Peyer's patch (tissue), 4 donors: ENCODE results near the gene DNAJA1. TPM values are rescaled to one million over a fixed set of nuclear protein-coding genes. Genes with fewer than 3 reads are reported as not detected.
"Not testable (repeated sequence)": the region's sequence is repeated elsewhere in the genome, so short reads cannot be mapped to it uniquely, and the experiment has no call there.

Experiments used
- DNase-seq, 3 donors: peaks; one replicate each; pipeline ENCODE4 v3.0.0-alpha.2; 2017 to 2019
- H3K27ac ChIP-seq, 4 donors: fragments of 200-600 bp; sonication (generic); one replicate each; pipeline ENCODE4 v1.5.1; 2016 to 2019
- H3K27me3 ChIP-seq, 2 donors: fragments of 200-600 bp; sonication (generic); one replicate each; pipeline ENCODE4 v1.5.1; 2019
- H3K36me3 ChIP-seq, 3 donors: fragments of 200-600 bp; sonication (generic); one replicate each; pipeline ENCODE4 v1.5.1; 2016 to 2019
- H3K4me1 ChIP-seq, 4 donors: fragments of 200-600 bp; sonication (generic); one replicate each; pipeline ENCODE4 v1.5.1; 2016 to 2019
- H3K4me3 ChIP-seq, 4 donors: fragments of 200-600 bp; sonication (generic); 1 replicate in 3 of 4; 2 replicates in 1 of 4; pipeline ENCODE4 v1.5.1; 2016 to 2019; ENCODE audit warnings: mild to moderate bottlenecking in 1 of 4
- H3K9me3 ChIP-seq, 4 donors: fragments of 200-600 bp; sonication (generic); one replicate each; pipeline ENCODE4 v1.5.1; 2016 to 2019; ENCODE audit warnings: mild to moderate bottlenecking in 1 of 4
- POLR2A ChIP-seq, 2 donors: fragments of 450-650 bp; IDR thresholded peaks; one replicate each; pipeline ENCODE4 v1.5.1; 2017; ENCODE audit warnings: antibody characterized with exemption in 2 of 2, mild to moderate bottlenecking in 2 of 2, moderate library complexity in 2 of 2
- total RNA-seq, 4 donors: library from RNA; depleted of rRNA; stranded (reverse); fragments of >200 nt; gene quantifications; one replicate each; pipeline ENCODE4 v1.1.0, GENCODE V29; 2016
- TF ChIP-seq, protein P1 (sequence below), 6 experiments: fragments of 450-650 bp in 4 of 6; fragments of 200-600 bp in 2 of 6; sonication (generic) in 1 of 6; IDR thresholded peaks; one replicate each; pipeline ENCODE4 v1.5.1; 2017 to 2019; ENCODE audit warnings: antibody characterized with exemption in 6 of 6, mild to moderate bottlenecking in 3 of 6, moderate library complexity in 1 of 6

DNAJA1 gene
- total RNA-seq, 4 donors from 2014 or later, result 13.9 to 47.7 (median 43.5) TPM

DNA sequence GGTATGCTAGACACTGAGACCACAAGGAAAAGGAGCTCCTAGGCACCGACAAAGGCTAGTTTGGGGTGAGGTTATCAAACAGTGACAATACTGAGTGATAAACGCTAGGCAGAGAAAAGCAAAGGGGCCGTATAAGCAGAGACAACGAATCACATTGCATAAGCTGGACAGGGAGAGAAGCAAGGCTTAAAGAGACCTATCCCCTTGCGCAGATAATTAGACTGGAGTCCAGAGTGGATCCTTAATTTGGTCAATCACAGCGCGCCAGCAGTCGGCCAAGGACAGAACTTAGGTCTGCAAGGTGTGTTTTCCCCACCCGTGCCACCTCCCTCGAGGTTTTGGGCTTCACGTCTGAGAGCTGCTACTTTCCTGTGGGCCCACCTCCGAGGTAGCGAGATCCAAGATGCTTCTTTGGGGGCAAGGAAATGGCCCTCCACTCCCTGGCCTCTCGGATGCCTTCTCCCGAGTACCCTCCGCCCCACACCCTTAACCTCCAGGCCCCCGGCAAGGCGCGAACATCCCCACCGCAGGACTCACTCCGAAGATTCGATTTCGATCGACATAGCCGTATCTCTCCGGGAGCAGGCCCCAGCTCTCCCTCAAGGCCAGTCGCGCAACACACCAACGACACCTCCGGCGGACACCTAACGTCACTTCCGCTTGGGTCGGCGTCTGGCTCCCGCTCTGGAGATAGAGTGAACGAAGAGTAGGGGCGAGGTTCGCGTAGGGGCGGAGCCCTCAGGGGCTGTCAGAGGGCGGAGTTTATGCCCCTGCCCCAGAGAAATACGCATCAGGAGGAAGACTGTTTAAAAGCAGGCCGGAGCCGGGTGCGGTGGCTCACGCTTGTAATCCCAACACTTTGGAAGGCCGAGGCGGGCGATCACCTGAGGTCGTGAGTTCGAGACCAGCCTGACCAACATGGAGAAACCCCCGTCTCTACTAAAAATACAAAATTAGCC lies 51.3 kb downstream of the DNAJA1 start, which contains the start of gene SMU1:
Gene SMU1, minus strand, starts transcription at position 629 of the 959 bp plus-strand sequence. Its CDS starts 66 bp downstream, at position 563.
- peaks cover 0 to 26% (median 0%) of the 10 kb centered on the region in 3 donors for H3K36me3 ChIP-seq
- H3K4me3 ChIP-seq, result peak within 1 kb of the TSS; percentile 66 to 95 (median 70)
- peak; percentile 95 to 99 (median 96) for DNase-seq
- H3K9me3 ChIP-seq, result no peaks in the 10 kb centered on the region
- peak within 1 kb of the TSS; percentile 86 to 95 (median 90) for H3K27ac ChIP-seq
- no peaks in the 10 kb centered on the region for H3K27me3 ChIP-seq
- peaks cover 0 to 8% (median 0%) of the 10 kb centered on the region in 4 donors for H3K4me1 ChIP-seq
- TF ChIP-seq POLR2A (IDR thresholded peaks at IDR 0.05), result peak; percentile 59 to 87
- TF ChIP-seq, protein P1, sequence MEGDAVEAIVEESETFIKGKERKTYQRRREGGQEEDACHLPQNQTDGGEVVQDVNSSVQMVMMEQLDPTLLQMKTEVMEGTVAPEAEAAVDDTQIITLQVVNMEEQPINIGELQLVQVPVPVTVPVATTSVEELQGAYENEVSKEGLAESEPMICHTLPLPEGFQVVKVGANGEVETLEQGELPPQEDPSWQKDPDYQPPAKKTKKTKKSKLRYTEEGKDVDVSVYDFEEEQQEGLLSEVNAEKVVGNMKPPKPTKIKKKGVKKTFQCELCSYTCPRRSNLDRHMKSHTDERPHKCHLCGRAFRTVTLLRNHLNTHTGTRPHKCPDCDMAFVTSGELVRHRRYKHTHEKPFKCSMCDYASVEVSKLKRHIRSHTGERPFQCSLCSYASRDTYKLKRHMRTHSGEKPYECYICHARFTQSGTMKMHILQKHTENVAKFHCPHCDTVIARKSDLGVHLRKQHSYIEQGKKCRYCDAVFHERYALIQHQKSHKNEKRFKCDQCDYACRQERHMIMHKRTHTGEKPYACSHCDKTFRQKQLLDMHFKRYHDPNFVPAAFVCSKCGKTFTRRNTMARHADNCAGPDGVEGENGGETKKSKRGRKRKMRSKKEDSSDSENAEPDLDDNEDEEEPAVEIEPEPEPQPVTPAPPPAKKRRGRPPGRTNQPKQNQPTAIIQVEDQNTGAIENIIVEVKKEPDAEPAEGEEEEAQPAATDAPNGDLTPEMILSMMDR (IDR thresholded peaks at IDR 0.05), result peak in 2 of 6 experiments; percentile 9 to 11

DNA sequence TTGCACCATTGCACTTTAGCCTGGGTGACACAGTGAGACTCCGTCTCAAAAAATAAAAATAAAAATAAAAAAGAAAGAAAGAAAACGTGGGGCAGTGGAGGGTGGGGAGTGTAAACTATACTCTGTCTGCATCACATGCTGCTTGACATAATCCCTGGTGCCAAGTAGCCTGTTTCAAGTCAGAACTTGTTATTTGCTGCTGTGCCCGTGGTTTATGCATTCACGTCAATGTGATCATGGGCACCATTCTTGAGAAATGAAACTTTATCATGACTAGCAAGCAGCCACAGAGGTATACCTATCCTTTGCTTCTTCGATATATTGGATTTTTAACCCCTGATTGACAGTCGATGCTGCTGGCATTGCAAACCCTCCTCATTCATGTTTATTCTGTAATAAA lies 55.5 kb downstream of the DNAJA1 start:
- H3K4me3 ChIP-seq, result no peak overlapping the region
- no peak for DNase-seq
- no peaks in the 10 kb centered on the region for H3K36me3 ChIP-seq
- H3K27ac ChIP-seq, result no peak overlapping the region
- H3K4me1 ChIP-seq, result peaks cover 0 to 4% (median 0%) of the 10 kb centered on the region in 4 donors
- TF ChIP-seq POLR2A (IDR thresholded peaks at IDR 0.05), result no peak
- TF ChIP-seq, protein P1 (IDR thresholded peaks at IDR 0.05), result no peak
- H3K9me3 ChIP-seq, result no peaks in the 10 kb centered on the region
- H3K27me3 ChIP-seq, result no peaks in the 10 kb centered on the region

DNA sequence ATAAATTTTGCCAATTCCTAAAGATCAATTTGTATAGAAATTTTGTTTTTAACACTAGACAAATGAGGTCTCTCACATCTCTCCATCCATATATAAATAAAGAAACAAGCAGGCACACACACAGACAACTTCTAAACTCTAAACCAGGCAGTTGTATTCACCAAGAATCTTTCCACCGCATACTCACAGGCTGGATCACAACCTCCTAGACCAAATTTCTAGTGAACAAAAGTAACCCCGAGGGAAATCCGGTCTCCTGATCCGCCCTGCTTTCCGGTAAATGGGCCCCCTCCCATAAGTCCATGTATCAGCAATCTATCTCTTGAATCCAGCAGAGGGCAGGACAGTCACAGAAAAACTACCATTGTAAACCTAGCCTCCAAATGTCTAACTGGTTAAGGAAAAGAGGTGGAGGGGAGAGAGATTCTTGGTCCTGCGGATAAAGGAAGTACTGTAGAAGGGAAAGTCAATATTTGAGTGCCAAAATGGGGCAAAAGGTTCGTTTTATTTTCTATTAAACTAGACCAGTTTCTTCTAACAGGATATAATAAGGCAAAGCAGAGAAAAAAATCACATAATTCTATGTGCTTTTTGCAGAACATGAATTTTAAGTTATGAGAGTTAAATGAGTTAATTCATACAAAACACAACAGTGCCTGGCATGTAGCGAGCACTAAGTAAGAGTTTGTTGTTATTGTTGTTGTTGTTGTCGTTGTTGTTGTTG lies 56.2 kb downstream of the DNAJA1 start:
- H3K27me3 ChIP-seq, result no peaks in the 10 kb centered on the region
- H3K27ac ChIP-seq, result no peak overlapping the region
- no peak for TF ChIP-seq POLR2A (IDR thresholded peaks at IDR 0.05)
- TF ChIP-seq, protein P1 (IDR thresholded peaks at IDR 0.05), result peak; percentile 57 to 93 (median 84)
- DNase-seq, result peak in 2 of 3 donors; percentile 55 to 80
- no peaks in the 10 kb centered on the region for H3K9me3 ChIP-seq
- no peaks in the 10 kb centered on the region for H3K36me3 ChIP-seq
- H3K4me1 ChIP-seq, result no peaks in the 10 kb centered on the region
- H3K4me3 ChIP-seq, result no peak overlapping the region

DNA sequence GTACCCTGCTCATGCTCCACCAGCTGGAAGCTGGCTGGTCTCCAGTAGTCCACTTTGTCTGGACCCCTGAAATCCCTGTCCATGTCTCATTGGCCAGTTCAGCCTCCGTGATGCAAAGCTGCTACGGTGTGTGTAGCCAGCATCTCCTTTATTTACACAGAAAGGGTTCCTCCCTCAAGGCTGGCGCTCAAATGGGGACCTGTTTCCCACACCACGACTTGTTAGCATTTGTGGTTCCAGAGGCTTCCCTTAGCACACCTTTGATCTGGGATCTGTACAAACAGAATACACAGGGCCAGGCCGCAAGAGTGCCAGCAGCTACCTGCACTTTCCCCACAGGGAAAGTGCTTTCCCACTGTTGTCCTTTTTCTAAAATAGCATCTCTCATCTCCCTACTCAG lies 57.1 kb downstream of the DNAJA1 start:
- TF ChIP-seq POLR2A (IDR thresholded peaks at IDR 0.05), result no peak
- TF ChIP-seq, protein P1 (IDR thresholded peaks at IDR 0.05), result no peak
- Histone ChIP-seq H3K27me3 (no peaks in the 10 kb centered on the region), H3K27ac (peak overlapping the region in 1 of 4 donors; percentile 12), H3K4me1 (no peaks in the 10 kb centered on the region), H3K4me3 (no peak overlapping the region), H3K9me3 (no peaks in the 10 kb centered on the region), H3K36me3 (no peaks in the 10 kb centered on the region)
- no peak for DNase-seq

DNA sequence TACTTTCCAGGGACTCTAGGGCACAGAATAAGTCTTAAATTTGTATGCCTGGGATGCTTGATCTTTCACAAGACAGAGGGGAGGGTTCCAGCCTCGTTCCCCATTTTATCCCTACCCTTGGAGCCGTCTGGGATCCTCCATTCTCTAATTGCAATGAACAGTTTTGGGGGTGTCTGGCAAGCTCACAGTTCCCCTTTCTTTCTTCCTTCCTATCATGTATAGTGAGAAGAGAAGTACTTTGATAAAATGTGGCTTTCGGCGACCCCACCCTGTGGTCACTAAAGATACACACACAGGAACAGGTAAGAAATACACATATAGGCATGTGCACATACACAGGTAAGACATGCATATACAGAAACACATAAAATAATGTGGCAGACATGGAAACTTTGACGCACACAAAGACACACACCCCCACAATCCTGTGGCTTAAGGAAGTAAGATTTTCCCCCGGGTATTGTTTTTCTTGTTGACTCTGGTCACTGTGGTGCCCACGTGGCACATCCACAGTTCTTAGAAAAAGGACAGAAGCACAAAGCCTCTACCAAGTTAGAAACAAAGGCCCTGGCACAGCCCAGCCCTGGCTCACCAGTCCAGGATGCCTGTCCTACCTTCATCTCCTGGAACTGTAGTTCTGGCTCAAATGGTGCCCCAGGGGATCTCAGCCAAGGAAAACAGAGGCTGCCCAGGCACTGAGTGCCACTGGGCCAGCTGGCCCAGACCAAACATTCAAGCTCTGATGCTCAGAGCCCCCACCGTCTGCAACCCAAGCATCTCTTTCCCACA lies 57.7 kb downstream of the DNAJA1 start:
- Histone ChIP-seq H3K9me3 (no peaks in the 10 kb centered on the region), H3K27me3 (no peaks in the 10 kb centered on the region), H3K4me3 (no peak overlapping the region), H3K36me3 (no peaks in the 10 kb centered on the region), H3K27ac (peak overlapping the region in 1 of 4 donors; percentile 17), H3K4me1 (no peaks in the 10 kb centered on the region)
- DNase-seq, result peak in 1 of 3 donors; percentile 52
- no peak for TF ChIP-seq POLR2A (IDR thresholded peaks at IDR 0.05)
- TF ChIP-seq, protein P1 (IDR thresholded peaks at IDR 0.05), result no peak

DNA sequence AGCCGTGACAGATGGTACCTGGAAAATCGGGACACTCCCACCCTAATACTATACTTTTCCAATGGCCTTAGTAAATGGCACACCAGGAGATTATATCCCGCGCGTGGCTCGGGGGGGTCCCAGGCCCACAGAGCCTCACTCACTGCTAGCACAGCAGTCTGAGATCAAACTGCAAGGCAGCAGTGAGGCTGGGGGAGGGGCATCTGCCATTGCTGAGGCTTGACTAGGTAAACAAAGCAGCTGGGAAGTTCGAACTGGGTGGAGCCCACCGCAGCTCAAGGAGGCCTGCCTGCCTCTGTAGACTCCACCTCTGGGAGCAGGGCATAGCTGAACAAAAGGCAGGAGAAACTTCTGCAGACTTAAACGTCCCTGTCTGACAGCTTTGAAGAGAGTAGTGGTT lies 60.6 kb downstream of the DNAJA1 start:
- not testable (repeated sequence) for H3K36me3 ChIP-seq, H3K4me3 ChIP-seq, H3K9me3 ChIP-seq, H3K27ac ChIP-seq, H3K4me1 ChIP-seq, DNase-seq, H3K27me3 ChIP-seq
